Inflammatory macrophage (primary cell): ENCODE data around the gene SRBD1.

Source experiments
- DNase-seq, 2 donors: peaks; one replicate each; pipeline ENCODE4 v3.0.0-alpha.2; 2020 to 2022

The SRBD1 gene

DNA sequence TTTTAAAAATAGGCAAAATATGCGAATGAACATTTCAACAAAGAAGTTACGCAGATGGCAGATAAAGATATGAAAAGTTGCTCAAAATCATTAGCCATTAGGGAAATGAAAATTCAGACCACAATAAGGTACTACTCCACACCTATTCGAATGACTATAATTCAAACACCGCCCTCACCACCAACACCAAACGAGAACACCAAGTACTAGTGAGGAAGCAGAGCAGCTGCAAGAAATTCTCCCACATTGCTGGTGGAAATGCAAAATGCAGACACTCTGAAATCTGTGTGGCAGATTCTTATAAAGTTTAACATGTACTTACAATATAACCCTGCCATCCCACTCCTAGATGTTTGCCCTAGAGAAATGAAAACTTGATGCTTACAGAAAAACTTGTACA, 23.2 kb upstream of the SRBD1 start:
- DNase-seq: no peak

DNA sequence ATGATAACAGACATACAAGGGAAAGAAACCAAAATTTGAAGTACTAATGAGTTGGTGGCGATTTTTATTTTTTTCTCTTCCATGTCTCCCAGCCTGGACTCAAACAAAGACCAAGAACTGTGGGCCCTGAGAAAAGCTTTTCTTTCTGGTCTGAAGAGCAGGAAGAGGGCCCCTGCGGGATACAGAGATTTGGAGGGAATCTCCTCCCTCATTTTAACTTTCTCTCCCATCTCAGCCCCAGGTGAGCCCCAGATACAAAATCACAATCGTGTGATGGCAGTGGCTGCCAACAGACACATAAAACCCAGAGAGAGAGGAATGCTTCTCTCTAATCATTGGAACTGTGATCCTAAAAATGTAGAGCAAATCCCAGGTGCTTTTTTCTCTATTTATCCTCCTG, 20.9 kb upstream of the SRBD1 start:
- no peak for DNase-seq

DNA sequence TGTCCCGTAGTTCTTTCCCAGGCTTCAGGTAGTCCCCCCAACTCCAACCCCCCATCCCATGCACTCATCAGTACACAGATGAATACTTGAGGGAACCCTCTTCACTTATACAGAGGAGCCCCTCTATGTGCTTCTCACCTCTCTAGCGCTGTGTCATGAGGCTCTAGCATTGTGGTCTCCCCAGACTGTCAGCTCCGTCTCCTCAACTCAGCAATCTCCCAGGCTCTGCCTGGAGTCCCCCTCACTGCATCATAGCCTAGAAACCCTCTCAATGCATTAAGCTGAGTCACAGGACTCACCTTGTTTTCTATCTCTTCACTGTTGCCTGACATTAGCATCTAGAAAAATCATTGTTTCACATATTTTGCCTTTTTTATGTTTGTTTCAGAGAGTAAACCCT, 20.3 kb upstream of the SRBD1 start:
- DNase-seq: no peak

DNA sequence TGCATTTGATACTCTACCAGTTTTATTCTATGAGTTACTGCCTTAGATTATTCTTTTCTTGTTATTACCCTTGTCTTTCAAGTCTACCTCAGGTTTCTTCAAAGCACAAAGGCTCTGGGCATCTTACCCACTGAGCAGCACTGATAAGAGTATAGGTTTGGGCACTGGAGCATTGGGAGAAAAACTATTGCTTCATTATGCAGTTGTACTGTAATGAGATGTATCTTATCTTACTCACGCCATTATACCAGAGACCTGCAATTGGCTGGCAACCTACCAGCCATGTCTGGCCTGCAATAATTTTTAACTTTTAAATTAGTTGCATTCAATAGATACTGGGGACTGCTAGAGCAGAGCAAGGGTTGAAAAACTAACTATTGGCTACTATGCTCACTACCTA, 18.9 kb upstream of the SRBD1 start:
- no peak for DNase-seq

DNA sequence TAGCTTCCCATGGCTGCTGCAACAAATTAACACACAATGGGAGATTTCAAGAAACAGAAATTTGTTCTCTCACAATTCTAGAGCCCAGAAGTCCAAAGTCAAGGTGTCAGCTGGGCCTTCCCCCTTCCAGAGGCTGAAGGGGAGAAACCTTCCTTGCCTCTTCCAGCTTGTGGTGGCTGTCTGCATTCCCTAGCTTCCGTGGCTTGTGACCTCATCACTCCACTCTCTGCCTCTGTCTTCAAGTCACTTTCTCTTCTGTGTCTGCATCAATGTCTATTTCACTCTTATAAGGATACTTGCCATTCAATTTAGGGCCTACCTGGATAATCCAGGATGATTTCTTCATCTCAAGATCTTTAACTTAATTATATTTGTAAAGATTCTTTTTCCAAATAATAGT, 16.8 kb upstream of the SRBD1 start:
- DNase-seq: no peak

DNA sequence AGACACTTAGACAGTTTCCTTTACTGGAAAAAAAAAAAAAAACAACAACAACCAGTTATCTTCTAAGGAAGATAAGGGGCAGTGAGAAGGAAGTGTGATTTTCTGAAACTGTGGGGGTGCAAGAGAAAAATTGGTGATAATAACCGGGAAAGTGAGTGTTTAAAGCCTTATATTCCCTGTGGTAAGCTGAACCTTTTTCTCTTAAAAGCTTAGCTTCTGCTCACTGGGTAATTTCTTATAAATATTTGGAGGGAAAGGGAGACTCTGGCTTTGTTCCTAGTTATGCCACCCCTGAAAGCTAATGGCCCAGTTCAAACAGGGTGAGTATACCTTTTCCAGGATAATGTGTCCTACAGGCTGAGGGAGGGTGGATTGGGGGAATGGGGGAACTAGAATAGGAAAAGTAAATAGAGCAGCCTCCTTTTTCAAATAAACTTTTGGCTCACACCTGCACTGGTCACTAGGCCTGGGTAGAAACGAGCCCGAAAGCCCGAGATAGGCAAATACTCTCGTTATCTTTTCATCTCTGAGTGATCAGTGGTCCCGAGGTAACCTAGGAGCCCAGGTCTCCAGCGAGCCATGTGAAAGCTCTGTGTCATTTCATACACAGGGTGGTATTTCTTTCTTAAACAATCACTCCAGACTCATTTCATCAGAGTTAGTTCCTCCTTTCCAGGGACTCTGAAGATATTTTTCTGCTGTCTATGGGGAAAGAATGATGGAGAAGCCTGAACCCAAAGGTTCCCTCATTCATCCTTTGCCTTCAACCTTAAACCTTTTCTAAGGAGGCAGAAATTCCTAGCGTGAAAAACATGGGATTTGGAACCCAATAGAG, 15.5 kb upstream of the SRBD1 start:
- DNase-seq: peak; percentile 36 to 62

DNA sequence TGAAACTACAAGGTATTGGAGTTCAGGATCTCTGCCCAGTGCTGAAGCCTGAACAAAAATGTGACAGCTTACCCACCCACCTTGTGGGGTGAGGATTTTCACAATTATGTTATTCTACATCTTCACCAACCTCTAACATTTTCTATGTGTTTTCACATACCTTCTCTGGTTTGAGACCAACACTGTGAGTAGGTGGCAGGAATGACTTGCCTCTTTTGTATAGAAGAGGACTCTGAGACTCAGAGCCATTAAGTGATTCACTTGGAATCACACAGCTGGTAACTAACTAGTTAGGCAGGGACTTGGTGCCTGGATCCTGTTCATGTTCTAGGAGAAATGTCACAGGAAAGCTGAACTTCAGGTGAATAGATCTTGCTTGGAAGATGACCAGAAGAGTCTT, 14.8 kb upstream of the SRBD1 start:
- DNase-seq: no peak

DNA sequence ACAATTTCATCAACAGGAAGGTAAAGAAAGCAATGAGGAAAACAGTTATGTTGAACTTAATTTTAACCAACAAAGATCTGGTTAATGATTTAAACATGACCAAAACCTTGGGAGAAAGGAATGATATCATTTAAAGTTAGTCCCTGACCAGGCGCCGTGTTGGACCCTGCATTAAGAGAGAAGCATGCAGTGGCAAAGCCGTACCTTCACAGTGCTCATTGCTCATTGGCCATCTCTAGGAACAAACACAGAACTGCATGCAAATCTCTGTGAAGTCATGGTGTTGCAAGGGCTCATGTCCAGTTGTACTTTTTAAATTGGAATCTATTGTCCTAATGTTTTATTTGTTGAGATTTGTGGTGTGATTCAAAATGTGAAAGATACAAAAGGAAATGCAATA, 12.0 kb upstream of the SRBD1 start:
- DNase-seq: no peak

DNA sequence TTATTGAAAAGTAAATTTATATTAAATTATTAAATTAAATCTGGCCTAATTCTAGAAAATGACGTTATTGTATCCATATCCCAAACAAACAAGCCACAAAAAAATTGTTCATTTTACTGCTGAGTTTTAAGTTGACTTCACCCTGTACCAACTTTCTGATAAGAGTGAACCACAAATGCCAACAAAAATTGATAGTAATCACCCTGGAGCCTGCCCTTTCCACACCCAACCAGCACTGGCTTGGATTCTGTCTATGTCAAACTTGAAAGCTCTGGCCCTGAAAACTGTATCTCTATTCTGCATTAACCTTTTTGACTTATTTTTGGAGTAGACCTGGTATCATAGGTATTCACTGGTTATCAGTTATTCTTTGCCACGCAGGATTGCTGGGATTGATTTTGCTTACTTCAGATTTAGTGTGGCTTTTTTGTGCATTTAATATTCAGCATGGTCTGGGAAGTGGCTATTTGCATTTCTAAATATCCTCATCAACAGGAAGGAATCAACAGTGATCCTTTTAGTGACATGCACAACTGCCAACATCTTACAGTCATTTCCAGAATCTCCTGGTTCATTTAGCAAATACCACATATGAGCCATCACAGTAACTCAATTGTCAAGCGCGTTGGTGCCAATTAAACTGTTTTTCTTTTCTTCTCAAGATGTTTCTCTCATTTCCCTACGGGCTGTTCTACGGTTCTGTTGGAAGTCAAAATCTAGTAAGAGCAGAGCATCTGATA, 11.4 kb upstream of the SRBD1 start:
- DNase-seq: no peak

DNA sequence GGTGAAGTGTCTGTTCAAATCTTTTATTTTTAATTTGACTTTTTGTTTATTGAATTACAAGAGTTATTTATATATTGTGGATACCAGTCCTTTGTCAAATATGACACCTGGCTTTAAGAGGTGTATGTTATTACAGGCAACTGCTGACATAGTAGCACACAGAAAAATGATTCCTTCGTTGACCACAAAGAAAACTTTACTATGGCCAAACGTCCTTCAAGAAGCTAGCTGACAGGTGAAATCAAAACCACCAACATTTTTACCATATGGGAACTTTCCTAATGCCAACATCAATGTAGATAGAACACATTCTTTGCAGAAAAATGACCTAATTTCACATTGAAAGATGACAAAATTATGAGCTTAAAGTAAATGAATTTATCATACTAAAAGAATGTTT, 6.4 kb upstream of the SRBD1 start:
- DNase-seq: no peak

DNA sequence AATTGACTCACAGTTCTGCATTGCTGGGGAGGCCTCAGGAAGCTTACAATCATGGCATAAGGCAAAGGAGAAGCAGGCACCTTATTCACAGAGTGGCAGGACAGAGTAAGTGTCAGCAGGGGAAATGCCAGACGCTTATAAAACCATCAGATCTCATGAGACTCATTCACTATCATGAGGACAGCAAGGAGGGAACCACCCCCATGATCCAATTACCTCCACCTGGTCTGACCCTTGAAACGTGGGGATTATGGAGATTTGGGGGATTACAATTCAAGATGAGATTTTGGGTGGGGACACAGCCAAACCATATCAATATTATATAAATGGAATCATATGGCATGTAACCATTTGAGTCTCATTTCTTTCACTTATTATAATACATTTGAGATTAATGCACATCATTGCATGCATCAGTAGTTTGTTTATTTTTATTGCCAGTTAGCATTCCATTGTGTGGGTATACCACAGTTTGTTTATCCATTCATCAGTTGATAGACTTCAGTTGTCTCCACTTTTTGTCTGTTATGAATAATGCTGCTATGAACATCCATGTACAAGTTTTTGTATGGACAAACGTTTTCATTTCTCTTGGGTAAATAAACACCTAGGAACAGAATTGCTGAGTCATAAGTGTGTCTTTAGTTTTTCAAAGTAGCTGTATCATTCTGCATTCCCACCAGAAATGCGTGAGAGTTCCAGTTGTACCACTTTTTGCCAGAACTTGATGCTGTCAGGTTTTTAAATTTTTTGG, 5.8 kb upstream of the SRBD1 start:
- no peak for DNase-seq

DNA sequence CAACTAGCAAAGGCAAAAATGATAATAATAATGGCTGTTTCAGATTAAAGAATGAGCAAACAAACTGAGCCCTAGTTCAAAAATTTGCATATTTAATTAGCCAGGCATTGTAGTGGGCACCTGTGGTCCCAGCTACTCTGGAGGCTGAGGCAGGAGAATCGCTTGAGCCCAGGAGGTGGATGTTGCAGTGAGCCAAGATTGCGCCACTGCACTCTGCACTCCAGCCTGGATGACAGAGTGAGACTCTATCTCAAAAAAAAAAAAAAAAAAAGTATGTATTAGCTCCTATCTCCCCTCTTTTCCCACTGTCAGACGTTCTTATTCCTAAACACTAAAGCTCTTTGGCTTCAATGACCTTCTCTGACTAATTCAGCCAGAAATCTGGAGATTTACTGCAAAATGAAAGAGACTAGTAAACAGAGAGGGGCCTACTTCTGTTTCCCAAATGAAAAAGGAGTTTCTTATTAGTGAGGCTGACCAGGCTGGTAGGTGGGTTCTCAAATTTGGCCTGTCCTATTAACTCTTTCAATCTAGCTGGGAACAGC, 3.9 kb upstream of the SRBD1 start:
- no peak for DNase-seq

DNA sequence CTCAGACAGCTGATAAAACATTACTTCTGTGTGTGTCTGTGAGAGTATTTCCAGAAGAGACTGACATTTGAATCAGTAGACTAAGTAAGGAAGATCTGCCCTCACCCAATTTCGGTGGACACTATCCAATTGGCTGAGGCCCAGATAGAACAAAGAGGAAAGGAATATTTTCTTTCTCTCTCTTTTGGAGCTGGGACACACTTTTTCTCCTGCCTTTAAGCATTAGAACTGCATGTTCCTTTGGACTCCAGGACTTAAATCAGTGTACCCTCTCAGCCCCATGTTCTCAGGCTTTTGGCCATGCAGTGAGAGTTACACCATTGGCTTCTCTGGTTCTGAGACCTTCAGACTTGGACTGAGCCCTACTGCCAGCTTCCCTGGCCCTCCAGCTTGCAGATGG, 3.3 kb upstream of the SRBD1 start:
- DNase-seq: no peak

DNA sequence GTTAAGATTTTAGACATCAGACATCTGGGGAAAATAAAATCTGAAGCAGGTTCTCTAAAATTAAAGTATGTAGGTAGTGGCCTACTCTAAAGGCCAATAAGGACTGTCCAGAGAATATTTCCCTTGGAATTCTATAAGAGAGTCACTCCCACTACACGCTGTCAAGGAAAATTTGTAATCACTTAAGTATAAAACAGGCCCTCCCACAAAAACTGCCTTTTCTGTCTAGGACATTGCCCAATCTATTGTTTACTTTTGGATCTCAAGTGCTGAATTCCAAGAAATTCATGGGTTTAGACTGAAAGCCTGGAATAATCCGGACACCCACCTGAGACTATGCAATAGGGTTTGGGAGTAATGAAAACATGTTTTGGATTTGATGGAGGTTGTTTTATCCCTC, 1.7 kb upstream of the SRBD1 start:
- DNase-seq: no peak

DNA sequence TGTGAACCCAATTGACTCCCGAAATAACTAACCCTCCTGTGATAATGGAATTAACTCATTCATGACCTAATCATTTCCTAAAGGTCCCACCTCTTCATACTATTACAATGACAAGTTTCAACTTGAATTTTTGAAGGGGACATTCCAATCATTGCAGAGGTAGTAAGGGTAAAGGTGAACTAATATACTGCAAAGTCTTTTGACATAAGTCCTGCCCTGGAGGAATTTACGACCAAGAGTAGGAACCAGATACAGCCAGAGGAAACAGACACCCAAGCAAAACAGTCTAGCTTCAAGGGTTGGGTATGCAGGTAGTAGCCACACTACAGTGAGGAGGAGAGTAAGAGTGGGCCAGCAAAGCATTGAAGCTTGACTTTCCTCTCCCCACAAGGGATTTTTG, 1.2 kb upstream of the SRBD1 start:
- DNase-seq: no peak

DNA sequence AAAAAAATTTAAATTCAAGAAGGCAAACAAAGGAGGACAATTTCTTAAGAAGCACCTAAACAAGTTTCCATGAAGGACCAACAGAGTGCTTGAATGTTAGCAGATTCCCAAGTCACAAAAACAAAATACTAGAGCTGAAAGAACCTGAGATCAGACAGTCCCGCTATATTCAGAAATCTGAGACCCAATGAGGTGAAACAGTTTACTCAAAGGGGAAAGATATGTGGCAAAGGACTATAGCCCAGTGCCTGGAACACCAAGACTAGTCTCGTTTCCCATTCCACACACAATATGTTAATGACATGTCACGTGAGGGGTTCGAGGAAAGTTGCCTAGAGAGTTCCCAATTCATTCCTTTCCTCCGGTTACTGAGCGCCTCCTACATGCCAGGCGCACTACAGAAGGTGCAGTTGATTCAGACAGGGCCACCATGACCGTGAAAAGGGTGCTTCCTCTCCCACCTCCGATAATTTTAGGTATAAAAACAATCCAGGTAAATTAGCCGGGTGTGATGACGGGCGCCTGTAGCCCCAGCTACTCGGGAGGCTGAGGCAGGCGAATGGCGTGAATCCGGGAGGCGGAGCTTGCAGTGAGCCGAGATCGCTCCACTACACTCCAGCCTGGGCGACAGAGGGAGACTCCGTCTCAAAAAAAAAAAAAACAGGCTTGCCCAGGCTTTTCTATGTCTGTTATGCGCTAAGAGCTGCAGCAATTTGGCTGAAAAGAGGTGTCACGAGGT, 617 bp downstream of the SRBD1 start:
- peak; percentile 66 to 67 for DNase-seq

DNA sequence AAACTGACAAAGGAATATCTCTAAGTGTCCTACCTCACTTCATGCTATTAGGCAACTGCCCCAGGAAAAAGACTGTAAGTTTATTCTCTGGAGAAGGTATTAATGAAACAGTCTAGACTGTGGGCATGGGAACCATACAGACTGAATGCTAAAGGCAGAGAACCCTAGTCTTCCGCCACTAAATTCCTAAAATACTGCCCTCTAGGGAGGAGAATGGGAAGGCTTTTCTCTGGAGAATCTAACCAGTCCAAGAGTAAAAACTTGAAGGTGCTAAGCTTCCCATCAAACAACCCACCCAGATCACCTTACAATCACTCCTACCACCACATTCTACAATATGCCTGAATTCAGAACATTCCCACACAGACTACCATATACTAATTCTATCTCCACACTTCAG, 3.4 kb downstream of the SRBD1 start:
- no peak for DNase-seq

DNA sequence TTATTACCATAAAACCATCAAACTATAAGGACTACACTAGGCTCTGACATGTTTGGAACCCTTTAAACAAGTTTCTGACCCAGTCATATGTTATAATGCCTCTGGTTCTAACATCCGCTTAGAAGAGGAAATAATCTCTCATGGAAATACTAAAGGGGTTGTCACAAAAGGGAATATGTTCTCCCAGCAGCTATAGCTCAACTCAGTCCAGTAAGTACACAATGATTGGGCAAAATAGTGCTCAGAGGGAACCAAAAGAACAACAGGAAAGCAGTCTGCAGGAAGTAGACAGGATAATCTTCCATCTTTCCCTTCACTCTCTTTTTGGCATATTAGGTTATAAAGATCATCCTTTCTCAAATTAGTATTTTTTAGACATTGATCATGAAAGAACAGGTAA, 4.3 kb downstream of the SRBD1 start:
- DNase-seq: peak; percentile 59 to 74

DNA sequence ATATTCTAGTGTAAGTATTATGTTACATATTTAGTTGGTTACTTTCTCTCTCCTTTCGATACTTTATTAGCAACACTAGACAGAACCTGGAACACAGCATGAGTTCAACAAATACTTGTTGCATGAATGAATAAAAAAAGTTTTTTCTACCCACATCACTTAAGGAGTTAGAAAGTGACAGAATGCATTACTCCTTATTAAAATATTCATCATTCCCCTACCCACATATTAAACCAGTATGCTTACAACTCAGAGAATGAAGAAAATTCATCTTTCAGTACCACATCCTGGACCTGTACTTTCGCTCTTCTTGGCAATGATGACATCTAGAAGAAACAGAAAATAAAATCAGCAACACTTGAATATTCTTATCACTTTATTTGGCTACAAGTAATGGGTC, 6.0 kb downstream of the SRBD1 start:
- no peak for DNase-seq

DNA sequence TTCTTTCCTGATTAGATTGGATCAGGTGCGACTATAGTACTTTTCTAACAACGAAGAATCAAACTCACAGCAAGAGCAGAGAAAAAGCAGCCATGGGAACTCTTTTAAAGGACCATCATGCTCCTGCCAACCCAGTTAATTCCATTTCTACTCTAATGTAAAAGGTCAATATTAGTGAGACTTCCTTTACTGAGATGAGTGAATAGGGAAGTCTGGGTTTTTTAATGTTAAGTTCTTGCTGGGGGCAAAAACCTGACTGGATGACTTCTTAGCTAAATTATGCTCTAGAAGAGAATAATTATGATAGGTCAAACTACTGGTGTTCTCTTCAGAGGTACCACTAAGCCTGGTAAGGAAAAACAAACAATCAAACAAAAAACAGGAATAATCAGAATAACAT, 8.4 kb downstream of the SRBD1 start:
- DNase-seq: no peak

DNA sequence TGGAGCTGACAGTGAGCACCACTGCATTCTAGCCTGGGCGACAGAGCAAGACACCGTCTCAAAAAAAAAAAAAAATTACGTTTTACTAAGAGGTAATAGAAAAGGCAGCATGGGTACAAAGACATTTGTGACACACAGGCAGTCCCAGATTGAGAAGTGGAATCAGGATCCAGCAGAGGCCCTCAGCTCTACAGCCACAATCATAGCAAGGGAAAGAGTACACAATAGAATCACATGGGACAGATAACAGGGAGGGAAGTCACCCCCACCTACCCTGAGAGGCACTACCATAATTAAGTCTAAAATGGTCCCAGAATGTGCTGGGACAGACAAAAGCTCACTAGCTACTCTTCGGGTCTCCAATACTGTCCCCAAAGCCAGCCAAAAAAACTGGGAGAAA, 12.5 kb downstream of the SRBD1 start:
- no peak for DNase-seq

DNA sequence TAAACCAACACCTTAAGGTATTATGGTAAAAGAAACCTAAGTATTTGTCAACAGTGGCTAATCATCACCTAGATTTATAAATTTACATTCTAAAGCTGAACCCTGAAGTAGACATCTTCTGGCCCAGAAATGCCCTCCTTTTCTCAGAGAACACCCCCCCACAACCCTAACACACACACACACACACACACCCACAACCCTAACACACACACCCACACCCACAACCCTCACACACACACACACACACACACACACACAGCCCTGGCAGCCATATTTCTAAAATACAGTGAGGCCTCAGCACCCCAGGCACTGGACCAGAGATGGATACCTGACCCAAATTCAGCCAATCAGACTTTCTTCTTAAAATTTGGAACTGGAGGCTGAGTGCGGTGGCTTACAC, 14.3 kb downstream of the SRBD1 start:
- DNase-seq: no peak
